ENCODE data around the gene CFAP410.
A peak's percentile ranks its signal among the peaks of the same experiment; 100 is the strongest.

Gene CFAP410

DNA sequence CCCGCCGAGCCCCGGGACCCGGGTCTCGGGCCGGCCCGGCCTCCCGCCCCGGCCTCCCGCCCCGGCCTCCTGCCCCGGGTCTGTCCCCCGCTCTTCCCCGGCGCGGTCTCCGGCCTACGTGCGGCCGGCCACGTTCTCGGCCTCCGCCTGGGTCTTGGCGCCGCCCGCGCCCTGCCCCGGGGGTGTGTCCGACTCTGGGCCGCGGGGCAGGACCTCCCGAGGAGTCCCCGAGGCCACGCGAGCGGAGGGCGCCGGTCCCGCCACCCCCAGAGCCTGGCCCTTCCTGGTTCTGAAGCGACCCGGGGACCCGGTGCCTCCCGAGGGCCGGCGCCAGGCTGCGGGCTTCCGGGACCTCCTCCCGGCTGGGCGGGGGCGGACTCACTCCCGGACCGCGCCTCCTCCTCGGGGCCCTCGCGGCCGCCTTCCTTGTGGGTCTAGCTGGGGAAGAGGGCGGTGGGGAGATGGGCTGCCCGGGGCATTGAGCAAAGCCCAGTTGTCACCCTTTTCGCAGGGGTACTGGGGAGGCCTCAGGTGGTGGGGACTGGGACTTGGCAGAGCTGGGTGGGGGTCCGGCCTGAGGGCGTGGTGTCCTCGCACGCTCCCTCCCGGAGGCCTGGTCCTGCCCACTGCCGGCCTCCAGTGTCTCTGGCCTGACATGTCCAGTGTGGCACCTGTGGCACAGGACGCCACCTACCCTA lies 38.8 kb downstream of the CFAP410 start:
- peak; percentile 29 to 64 for DNase-seq (ENCODE audit: low read depth in 2 of 2)

GRCh38 chr21:44299458-44300261 lies 39.5 kb downstream of the CFAP410 start, which contains the start of gene PFKL:
TSS of gene PFKL (plus strand) at chr21:44300053. CDS start at chr21:44300106, 53 bp downstream.
- peak; percentile 36 to 65 for DNase-seq (ENCODE audit: low read depth in 2 of 2)

DNA sequence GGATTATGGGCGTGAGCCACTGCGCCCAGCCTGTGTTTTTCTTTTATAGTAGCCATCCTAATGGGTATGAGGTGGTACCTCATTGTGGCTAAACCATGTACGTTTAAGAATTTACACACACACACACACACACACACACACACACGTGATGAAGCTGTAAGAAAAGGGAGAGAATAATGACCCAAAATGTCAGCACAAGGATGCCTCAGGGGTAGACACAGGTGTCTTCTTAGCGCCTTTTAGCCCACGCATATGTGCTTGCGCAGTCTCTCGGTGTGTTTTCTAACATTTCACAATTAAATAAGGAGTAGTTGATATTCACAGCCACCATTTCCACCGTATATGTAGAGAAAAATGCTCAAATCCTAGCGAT lies 40.1 kb downstream of the CFAP410 start:
- DNase-seq (ENCODE audit: low read depth in 2 of 2), result no peak

DNA sequence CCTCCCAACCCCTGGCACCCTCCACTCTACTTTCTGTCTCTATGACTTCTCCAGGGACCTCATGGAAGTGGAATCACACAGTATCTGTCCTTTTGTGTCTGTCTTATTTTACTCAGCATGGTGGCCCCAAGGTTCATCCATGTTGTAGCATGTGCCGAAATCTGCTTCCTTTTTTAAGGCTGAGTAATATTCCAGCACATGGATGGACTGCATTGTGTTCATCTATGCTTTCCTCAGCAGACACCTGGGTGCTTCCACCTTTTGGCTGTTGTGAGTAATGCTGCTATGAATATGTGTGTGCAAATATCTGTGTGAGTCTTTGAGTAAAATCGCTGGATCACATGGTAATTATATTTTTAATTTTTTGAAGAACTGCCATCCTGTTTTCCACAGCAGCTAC lies 40.9 kb downstream of the CFAP410 start:
- DNase-seq (ENCODE audit: low read depth in 2 of 2), result no peak

DNA sequence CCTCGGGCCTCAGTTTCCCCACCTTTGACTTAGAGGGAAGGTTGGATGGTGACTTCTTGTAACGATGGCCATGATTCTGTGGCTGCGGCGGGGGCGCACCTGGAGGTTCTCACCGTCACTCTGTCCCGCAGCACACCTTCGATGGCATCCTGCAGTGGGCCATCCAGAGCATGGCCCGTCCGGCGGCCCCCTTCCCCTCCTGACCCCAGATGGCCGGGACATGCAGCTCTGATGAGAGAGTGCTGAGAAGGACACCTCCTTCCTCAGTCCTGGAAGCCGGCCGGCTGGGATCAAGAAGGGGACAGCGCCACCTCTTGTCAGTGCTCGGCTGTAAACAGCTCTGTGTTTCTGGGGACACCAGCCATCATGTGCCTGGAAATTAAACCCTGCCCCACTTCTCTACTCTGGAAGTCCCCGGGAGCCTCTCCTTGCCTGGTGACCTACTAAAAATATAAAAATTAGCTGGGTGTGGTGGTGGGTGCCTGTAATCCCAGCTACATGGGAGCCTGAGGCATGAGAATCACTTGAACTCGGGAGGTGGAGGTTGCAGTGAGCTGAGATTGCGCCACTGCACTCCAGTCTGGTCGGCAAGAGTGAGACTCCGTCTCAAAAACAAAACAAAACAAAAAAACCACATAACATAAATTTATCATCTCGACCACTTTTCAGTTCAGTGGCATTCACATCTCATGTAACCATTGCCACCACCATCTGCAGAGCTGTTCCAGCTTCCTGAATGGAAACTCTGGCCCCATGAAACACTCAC lies 41.5 kb downstream of the CFAP410 start:
- DNase-seq (ENCODE audit: low read depth in 2 of 2), result peak; percentile 61 to 77

DNA sequence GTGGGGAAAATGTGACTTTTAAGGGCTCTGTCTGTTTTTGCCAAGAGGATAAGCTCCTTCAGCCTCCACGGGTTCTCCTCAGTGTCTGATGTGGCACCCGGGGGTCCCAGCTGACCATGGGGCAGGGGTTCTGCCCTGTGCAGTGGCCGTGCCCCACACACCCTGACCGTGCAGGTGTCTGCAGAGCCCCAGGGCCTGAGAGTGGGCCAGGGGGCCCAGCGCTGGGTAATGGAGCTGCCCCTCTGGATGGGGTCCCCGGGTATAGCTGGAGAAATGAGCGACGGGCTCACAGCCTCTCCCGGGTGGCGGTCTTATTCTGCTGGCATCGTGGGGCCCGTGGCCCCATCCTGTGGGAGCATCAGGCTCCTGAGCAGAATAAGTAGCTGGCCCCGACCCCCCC lies 42.3 kb downstream of the CFAP410 start:
- DNase-seq (ENCODE audit: low read depth in 2 of 2), result no peak

GRCh38 chr21:44296103-44296519 lies 43.1 kb downstream of the CFAP410 start:
- DNase-seq (ENCODE audit: low read depth in 2 of 2), result no peak

GRCh38 chr21:44295646-44296045 lies 43.5 kb downstream of the CFAP410 start:
- DNase-seq (ENCODE audit: low read depth in 2 of 2), result no peak

GRCh38 chr21:44295163-44295573 lies 44.0 kb downstream of the CFAP410 start:
- no peak for DNase-seq (ENCODE audit: low read depth in 2 of 2)

DNA sequence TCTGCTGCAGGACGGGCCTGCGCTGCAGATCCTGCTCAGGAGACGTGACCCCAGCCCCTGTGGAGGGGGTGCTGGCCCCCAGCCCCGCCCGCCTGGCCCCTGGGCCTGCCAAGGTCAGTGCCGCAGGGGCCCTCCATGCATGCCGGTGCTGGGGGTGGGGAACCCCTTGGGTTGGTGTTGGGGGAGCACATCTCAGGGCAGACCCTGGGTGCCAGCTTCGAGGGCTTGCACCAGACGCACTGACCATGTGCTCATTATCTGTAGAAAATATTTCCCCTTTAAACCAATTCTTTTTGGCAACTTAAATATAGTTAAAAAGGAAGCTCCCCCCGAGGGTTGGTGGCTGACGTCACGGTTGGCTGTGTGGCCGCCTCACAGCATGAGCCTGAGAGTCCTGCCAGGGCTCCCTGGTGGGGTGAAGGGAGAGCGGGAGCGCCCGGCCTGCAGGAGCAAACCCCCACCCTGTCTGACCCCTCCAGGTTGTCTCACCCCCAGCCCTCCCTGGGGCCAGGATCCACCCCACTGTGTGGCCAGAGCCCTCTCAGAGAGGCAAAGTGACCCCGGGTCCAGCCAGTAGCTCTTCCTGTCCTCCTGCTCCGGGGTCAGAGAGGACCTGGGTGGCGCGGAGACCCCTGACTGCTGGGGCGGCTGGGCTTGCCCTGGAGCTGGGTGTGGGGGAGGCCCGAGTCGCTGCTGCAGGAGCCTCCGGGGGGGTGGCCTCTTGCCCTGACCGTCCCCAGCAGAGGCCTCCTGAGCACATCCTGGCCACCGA lies 44.6 kb downstream of the CFAP410 start:
- DNase-seq (ENCODE audit: low read depth in 2 of 2), result no peak

DNA sequence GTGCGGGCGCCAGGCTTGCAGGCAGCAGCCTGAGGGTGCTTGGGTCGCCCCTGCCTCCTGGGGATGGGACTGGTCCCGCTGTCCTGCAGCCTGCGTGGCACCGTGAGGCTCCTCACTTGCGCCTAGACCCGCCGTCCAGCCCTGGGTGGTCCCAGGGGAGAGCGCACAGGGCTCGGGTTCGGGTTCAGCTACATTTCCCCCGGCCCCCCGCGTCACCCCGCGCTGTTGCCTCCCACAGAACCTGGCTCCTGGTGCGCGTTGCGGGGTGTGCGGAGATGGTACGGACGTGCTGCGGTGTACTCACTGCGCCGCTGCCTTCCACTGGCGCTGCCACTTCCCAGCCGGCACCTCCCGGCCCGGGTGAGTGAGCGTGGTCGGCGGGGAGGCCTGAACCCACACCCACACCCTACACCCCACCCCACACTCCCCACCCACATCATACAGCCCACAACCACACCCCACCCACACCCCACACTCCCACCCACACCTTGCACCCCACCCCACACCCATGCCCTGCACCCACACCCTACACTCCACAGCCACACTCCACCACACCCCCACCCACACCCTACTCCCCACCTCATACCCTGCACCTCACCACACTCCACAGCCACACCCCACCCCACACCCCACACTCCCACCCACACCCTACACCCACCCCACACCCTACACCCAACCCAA lies 45.5 kb downstream of the CFAP410 start:
- DNase-seq (ENCODE audit: low read depth in 2 of 2), result no peak

GRCh38 chr21:44292812-44293195 lies 46.4 kb downstream of the CFAP410 start:
- DNase-seq (ENCODE audit: low read depth in 2 of 2), result no peak

- DNase-seq (ENCODE audit: low read depth in 2 of 2), result no peak
These were observed 47.0 kb downstream of the CFAP410 start for GRCh38 chr21:44291936-44292811.

- DNase-seq (ENCODE audit: low read depth in 2 of 2), result no peak
These were observed 47.9 kb downstream of the CFAP410 start for GRCh38 chr21:44291078-44291935.

DNA sequence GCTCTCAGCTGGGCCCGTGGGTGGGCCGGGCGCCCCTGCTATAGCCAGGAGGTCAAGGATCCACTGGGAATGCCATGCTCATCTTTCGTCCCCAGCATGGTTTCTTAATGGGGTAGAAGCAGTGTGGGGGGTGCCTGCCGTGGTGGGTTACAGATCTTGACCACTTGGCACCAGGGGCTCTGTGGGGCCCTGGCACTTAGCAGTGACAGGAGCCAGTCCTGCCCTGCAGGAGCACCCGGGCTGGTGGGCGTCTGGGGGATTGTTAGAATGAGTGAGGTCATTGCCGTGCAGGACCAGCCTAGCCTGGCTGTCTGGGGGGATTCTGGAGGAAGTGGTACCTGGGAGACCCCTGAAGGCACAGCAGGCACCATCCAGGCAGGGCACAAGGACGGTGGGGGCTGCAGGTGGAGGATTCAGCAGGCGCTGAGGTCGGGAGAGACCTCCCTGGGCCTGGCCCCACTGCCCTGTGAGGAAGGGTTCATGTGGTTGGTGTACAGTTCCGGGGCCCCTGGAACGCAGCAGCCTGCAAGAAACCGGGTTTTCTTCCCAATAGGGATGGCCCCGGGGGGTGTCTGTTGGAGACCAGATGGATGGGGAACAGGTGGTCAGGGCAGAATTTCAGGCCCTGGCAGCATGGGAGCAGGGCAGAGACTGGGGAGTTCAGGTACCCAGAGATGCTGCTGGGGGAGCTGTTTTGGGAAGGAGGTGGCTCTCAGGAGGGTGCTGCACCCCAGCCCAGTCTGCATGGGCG lies 48.7 kb downstream of the CFAP410 start:
- DNase-seq (ENCODE audit: low read depth in 2 of 2), result no peak

GRCh38 chr21:44289381-44290010 lies 49.7 kb downstream of the CFAP410 start:
- DNase-seq (ENCODE audit: low read depth in 2 of 2), result no peak

DNA sequence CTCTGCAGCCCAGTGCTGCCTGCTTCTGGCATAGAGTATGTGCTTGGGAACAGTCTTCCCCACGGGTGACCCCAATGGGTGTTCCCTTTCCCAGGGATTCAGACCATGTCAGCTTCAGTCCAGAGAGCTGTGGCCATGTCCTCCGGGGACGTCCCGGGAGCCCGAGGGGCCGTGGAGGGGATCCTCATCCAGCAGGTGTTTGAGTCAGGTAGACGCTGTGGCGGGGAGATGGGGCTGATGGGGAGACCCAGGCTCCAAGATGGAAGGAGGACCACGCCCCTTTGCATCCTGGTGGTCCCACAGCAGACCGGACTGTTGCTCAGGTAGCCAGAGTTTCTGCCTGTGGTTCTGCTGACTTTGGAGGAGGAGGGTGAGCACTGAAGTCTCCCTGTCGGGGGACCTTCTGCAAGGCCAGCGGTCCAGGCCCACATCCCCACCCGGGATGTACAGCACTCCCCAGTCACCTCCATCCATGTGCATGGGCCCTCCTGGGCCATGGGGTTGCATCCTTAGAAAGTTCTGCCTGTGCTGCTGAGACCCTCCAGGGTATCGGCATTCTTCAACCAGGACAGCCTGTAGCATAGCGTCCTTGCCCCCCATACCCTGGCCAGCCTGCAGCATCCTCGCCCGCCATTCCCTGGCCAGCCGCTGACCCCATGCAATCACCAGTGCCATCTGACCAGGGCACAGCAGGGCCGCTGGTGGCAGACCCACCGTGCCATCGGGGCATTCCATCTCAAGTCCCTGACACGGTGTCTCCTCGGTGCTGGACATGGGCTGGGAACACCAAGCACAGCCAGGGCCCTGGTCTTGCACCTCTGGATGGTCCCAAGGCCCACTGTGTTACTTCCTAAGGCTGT lies 50.7 kb downstream of the CFAP410 start:
- DNase-seq (ENCODE audit: low read depth in 2 of 2), result no peak
